GM20000 (cell line): ENCODE measurements around the gene PTPRK.

Experiments
- DNase-seq: peaks from one replicate; pipeline ENCODE4 v3.0.0; 2012; ENCODE audit warnings: low spot score
- TF ChIP-seq, protein P1 (sequence below): IDR thresholded peaks from 2 replicates; pipeline ENCODE4 v1.5.1; 2012; ENCODE audit warnings: mild to moderate bottlenecking, control low read depth; ENCODE audit errors: extremely low read depth, missing control alignments

Gene PTPRK

DNA sequence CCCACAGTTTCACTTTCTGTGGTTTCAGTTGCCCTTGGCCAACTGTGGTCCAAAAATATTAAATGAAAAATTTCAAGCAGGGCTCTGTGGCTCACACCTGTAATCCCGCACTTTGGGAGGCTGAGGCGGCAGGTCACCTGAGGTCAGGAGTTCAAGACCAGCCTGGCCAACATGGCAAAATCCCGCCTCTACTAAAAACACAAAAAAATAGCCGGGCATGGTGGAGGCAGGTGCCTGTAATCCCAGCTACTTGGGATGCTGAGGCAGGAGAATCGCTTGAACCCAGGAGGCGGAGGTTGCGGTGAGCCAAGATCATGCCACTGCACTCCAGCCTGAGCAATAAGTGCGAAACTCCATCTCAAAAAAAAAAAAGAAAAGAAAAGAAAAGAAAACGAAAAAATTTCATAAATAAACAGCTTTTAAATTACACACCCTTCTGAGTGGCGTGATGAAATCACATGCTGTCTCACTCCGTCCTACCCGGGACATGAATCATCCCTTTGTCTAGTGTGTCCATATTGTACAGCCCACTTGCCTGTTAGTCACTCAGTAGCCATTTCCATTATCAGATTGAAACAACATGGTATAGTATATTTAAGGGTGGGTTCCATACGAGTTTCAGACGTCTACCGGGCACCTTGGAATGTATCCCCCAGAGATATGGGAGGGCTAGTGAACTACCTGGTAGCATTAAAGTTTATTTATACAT is 11.7 kb downstream of the PTPRK start:
- TF ChIP-seq, protein P1, sequence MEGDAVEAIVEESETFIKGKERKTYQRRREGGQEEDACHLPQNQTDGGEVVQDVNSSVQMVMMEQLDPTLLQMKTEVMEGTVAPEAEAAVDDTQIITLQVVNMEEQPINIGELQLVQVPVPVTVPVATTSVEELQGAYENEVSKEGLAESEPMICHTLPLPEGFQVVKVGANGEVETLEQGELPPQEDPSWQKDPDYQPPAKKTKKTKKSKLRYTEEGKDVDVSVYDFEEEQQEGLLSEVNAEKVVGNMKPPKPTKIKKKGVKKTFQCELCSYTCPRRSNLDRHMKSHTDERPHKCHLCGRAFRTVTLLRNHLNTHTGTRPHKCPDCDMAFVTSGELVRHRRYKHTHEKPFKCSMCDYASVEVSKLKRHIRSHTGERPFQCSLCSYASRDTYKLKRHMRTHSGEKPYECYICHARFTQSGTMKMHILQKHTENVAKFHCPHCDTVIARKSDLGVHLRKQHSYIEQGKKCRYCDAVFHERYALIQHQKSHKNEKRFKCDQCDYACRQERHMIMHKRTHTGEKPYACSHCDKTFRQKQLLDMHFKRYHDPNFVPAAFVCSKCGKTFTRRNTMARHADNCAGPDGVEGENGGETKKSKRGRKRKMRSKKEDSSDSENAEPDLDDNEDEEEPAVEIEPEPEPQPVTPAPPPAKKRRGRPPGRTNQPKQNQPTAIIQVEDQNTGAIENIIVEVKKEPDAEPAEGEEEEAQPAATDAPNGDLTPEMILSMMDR, result no peak
- DNase-seq, result no peak

DNA sequence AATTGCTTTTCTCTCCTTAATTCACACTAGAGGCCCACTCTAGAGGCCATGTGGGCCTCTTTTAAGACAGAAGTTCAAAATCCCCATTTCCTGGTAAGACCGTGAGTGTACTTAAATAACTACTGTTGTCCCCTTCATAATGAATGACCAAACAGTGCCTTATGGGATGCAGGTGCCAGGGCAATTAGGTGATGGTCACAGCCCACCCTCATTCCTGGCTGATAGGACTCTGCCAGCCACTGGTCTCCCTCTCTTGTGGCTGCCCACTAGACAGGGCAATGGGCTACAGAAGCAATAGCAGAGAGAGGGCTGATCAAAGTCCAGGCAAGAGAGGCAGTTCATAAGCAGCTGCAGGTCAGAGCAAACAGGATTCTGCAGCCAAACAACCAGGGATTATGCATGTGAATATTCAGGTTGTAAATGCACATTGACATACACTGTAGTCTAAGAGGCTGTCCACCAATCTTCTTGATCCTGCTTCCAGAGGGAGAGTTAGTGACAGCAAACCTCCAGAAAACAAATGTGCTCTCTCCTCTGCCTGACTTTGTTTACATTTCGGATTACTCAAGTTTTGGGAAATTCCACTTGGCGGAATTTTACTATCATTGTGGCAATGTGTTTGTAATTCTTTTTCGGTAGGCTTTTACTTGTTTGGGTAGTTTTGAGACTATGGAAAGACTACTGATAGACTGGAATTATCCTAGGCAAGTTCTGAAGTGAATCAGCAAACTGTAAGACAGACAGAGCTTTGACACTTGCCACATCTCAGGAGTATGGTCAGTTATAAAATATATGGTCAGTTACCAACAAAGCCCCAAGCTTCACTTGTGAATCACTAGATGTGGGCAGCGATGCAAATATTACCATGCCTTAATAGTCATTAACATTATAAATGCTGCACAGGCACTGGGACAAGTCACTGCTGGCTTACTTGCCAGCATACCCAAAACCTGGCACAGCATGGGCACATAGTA is 12.8 kb downstream of the PTPRK start:
- DNase-seq, result no peak
- TF ChIP-seq, protein P1, result no peak

DNA sequence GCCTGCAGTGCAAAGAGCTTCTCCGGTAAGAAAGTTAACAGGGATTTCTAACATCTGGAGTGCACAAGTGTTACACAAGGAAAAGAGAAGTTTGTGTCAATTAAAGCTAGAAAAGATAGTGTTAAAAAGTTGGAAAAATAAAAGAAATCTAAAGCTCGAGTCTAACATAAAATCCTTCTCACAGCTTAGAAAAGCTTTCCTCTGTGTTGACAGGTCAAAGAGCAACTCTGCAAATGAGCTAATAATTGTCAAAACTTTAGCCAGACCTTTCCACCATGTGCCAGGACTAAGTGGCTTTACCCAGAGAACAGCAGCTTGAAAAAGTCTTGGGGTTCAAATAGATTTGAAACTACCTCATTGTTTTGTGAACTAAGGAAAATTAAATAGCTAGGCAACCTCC is 14.8 kb downstream of the PTPRK start:
- no peak for DNase-seq
- TF ChIP-seq, protein P1, result no peak

DNA sequence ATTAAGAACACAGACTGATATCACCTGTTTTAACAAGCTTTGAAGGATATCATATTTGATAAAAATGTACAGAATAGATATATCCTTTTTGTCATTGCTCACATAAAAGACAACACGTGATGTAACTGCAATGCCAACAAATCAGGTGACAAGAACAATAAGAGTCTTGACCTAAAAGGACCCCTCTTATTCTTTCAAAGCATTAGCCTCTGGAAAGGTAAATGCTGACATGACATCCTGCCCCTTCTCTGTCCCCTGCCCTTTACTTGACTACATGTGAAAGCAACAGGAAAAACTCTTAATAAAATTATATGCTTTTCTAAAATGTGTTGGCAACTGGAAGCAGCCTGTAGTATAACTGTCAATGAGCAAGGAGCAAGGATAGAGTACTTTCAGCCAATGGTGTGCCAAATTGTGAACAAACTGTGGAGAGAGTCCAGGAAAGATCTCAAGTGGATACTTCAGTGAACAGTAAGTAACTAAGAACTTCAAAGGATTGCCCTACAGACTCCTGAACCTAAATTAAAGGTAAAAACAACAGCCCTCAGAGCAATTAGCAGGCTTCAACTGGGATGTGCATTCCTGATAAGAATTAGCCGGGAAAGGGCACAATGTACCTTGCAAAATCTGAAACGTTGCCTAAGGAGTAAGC is 16.3 kb downstream of the PTPRK start:
- DNase-seq, result no peak
- TF ChIP-seq, protein P1, result no peak

DNA sequence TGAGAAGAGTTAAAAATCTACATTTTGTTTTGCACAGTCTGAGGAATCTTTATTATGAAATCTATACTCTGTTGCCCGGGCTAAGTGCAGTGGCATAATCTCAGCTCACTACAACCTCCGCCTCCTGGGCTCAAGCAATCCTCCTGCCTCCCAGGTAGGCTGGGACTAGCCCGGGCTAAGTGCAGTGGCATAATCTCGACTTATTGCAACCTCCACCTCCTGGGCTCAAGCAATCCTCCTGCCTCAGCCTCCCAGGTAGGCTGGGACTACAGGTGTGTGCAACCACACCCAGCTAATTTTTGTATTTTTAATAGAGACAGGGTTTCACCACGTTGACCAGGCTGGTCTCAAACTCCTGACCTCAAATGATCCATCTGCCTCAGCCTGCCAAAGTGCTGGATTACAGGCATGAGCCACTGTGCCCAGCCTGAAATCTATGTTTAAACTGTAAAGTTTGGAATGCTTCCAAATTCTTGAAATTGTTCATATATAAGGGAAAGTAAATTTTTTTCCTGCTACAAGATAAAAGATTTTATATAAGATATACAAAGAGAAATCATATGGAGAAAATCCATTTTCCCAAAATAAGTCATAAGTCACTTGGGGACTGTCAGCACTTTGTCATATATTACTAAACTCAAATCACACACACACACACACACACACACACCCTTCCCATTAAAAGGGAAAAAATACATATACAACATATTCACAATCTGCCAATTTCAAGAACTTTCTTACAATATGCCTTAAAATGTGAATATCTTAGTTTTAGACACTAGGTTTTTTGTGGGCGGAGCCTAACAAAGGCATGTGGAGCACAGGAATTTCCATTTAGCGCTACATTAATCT is 19.4 kb downstream of the PTPRK start:
- TF ChIP-seq, protein P1, result no peak
- no peak for DNase-seq

DNA sequence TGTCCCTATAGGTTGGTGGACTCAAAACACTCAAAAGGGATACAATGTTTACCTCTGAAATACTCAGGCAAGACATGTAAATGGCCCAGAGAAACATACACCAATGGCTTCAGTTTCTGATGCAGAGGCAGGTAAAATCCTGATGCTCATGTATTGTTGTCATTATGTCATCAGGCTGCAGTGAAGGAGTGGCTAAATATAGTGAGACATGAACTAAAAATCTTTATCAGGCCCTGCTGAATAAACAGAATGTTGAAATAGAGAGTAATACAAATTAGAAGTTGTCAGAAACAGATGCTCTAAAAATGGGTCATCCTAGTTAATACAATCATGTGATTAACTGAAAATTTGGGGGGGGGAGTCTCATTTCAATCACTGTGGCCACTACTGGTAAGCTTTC is 20.4 kb downstream of the PTPRK start:
- no peak for DNase-seq
- TF ChIP-seq, protein P1, result no peak
